ENCODE data around the gene ENO2.

The ENO2 gene

GRCh38 chr12:6960593-6961277, 46.4 kb downstream of the ENO2 start:
- no peak for DNase-seq (ENCODE audit: low read depth)

DNA sequence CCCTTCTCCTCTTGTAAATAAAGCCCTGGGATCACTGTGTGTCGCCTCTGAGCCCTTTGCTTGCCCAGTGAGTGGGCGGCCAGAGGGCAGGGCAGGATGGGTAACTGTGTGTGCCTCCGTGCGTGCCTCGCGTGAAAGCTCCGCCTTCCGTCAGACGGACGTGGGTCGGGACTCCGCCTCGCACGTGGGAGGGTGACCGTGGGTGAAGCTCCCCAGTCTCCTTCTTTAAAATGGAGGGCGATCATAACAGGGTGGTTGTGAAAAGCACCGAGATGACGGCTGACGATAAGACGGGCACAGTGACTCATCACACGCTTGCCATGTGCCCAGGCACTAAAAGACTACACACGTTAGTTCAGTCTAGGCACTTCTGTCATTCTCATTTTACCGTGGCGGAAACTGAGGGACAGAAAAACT, 46.9 kb downstream of the ENO2 start:
- DNase-seq (ENCODE audit: low read depth): peak; percentile 91

- DNase-seq (ENCODE audit: low read depth): no peak
Measured at GRCh38 chr12:6961695-6962284, 47.4 kb downstream of the ENO2 start.

GRCh38 chr12:6962285-6963015, 48.1 kb downstream of the ENO2 start:
- DNase-seq (ENCODE audit: low read depth): no peak

DNA sequence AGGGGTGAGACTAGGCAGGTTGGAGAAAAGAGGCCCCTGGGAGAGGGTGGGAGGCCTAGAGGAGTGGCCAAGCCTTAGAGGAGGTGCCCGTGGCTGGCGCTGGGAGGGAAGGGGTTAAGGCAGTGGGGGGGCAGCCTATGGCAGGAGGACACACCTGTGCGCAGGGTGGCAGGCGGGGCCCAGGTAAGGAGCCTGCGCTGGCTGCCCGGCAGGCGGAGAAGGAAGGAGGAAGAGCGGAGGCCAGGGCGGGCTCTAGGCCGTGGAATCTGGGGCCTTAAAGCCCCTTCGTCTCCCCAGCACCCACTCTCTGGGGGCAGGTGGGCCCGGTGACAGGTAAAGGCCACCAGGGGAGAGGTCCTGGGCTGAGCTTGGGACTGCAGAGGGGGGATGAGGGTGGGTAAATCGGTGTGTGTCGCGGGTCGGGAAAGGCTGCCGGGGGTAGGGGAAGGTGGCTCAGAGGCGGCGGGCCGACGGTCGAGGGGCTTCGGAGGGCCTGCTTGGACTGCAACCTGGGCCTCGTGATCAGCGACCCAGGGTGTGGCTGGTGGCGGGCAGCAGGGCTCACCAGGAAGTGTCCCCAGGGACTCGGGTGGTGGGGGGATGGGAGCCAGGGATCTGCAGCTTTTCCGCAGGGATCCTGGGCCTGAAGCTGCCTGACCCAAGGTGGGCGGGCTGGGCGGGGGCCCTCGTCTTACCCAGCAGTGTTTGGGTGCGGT, 48.8 kb downstream of the ENO2 start:
- DNase-seq (ENCODE audit: low read depth): no peak

- no peak for DNase-seq (ENCODE audit: low read depth)
Measured at GRCh38 chr12:6963791-6964413, 49.5 kb downstream of the ENO2 start.

DNA sequence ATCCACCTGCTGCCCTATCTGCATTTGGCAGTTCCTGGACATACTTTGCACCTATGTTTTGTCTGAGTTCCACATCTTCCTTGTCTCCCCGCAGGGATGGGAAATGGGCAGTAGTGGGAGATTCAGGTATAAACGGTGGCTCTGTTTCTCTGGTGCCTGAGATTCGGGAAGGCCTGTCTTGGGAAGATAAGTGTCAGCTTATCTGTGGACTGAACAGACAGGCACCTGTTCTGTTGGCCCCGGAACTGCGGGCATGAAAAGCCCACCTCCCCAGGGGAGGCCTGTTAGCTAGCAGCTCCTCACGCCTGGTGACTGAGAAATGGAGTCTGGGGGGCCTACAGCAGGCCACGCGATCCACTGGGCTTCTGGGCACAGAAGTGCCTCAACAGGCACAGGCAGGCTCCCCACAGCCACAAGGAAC, 50.2 kb downstream of the ENO2 start:
- DNase-seq (ENCODE audit: low read depth): no peak

DNA sequence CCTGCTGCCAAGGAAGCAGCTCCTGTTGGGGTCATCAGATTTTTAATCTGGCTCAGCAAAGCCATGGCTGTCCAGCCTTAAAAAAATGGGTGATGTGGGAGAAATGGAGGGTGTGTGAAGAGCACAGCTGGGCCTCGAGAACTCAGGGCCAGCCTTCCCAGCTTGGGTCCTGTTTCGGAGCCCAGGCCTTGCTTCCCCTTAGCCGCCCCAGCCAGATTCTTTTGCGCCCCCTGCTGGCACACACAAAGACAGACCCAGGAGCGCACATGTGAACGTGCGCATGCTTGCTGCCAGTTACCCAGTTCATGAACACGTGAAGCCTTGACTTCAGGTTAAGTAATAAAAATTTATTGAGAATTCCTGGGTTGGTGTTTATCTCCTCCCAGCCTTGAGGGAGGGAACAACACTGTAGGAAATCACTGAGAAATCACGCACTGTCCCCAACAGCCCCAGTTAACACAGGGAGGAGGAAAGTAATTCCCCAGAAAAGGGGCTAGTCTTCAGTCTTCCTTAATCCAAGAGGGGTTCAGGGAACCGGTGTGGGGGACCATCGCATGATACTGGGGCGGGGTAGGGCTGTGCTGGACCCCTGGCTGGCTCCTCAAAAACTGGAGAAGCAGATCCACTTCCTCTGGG, 50.8 kb downstream of the ENO2 start:
- DNase-seq (ENCODE audit: low read depth): peak; percentile 86

GRCh38 chr12:6965714-6966113, 51.3 kb downstream of the ENO2 start:
- DNase-seq (ENCODE audit: low read depth): no peak

GRCh38 chr12:6966351-6966750, 52.0 kb downstream of the ENO2 start:
- DNase-seq (ENCODE audit: low read depth): no peak

- no peak for DNase-seq (ENCODE audit: low read depth)
Measured at GRCh38 chr12:6967651-6968100, 53.3 kb downstream of the ENO2 start.

- no peak for DNase-seq (ENCODE audit: low read depth)
Measured at GRCh38 chr12:6968426-6968825, 54.0 kb downstream of the ENO2 start.

DNA sequence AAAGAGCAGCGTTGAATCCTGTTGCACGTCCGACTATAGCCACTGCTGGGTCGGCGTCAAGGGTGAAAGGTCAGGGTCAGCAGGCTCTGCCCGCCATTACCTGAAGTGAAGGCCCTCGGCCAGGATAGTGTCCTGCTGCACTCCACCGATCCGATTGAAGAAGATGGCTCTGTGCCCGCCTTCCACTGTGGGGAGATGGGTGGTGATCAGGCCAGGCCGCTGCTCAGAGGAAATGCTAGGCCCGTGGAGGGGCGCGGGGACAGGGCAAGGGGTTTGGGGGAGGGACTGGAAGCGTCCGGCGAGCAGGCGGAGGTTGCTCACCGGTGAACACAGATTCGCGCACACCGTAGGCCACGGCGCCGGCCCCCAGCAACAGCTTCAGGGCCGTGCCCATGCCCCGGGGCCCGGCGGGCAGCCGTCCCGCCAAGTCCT, 55.7 kb downstream of the ENO2 start:
- DNase-seq (ENCODE audit: low read depth): no peak
